ENCODE measurements around the gene PGRMC2.

The PGRMC2 gene

DNA sequence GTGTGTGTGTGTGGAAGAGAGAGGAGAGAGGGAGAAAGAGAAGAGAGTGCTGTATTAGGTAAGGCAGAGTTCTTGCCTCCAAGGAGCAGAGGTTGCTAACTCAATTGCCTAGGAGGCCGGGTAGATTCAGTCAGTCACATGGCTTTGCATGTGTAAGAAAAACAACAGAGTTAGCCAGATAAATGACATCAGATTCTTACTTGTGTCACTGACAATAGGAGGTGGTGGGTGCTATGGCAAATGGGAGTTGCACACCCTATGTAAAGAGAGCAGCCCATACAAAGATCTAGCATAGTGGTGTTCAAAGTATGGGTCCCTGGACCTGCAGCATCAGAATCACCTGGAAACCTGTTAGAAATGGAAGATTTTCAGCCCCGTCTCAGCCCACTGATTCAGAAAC lies 14.4 kb upstream of the PGRMC2 start:
- no peak for DNase-seq

DNA sequence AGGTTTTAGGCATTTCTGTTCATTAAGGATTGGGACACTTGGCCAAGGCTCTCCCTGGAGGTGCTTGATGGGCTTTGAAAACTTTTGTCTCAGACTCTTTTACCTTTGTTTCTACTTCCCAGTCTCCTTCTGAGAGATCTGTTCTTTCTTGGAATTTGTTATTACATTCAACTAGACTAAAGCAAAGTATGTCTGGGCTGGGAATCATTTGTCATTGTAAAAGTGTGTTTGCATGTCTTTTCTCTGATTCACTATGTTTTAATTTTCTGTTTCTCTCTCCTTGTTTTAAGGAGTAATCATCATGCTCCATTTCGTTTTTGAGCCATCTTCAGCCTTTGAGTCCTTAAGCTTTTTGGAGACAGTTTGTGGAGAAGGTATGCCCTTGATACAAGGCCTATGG lies 12.2 kb upstream of the PGRMC2 start:
- no peak for DNase-seq

GRCh38 chr4:128298852-128299251 lies 11.2 kb upstream of the PGRMC2 start:
- DNase-seq: no peak

- DNase-seq: no peak
These were observed 10.6 kb upstream of the PGRMC2 start for GRCh38 chr4:128298146-128298758.

DNA sequence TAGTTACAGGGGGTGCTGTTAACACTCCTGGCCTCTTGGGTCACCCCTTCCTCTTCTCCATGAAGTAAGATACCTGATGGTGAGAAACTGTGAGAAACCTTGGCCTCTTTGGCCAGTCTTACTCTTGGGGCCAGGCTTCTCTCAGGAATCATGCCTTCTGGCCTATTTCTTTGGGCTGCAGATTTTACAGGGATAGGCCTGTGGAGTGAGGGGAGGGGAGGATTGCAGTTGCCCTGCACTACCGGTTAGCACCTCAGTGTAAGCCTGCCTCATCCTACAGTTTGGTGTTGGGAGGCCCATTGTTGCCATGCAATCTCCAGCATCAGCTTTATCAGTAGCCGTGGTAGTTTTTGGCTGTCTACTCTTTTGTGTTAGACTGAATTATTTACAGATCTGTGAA lies 7.6 kb upstream of the PGRMC2 start:
- DNase-seq: no peak

- no peak for DNase-seq
These were observed 6.9 kb upstream of the PGRMC2 start for GRCh38 chr4:128294464-128294863.

GRCh38 chr4:128292349-128292748 lies 4.7 kb upstream of the PGRMC2 start:
- DNase-seq: no peak

- DNase-seq: no peak
These were observed 3.5 kb upstream of the PGRMC2 start for GRCh38 chr4:128291096-128291495.

- DNase-seq: no peak
These were observed 2.9 kb upstream of the PGRMC2 start for GRCh38 chr4:128290526-128290925.

DNA sequence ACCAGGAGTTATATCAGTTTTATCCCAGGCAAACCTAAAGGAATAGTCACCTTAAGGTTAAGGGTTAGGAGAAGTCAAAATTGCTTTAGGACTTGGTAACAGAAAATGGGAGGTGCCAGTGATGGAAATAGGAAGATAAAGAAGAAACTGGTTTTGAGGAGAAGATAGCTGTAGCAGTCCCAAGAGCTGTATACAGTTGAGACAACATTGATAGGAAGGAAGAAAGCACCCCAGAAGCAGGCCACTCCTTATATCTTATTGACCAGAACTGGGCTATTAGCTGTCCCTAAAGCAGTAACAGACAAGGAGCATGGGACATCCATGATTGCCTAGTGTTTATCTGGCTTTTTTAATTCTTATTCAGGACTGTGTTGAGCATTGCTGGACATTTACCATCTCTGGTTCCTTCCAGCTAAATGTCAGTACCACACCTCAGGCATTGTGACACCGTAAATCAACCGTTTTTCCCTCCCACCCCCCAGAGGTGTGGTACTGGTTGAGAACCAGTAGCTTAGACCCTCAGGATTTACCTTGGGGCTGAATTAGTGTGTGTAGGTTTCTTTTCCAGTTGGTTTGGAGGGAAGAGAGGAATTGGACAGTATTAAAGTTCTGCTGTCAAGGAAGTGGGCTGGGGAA lies 2.0 kb upstream of the PGRMC2 start:
- DNase-seq: no peak

- DNase-seq: no peak
These were observed 1.1 kb upstream of the PGRMC2 start for GRCh38 chr4:128288689-128289106.

DNA sequence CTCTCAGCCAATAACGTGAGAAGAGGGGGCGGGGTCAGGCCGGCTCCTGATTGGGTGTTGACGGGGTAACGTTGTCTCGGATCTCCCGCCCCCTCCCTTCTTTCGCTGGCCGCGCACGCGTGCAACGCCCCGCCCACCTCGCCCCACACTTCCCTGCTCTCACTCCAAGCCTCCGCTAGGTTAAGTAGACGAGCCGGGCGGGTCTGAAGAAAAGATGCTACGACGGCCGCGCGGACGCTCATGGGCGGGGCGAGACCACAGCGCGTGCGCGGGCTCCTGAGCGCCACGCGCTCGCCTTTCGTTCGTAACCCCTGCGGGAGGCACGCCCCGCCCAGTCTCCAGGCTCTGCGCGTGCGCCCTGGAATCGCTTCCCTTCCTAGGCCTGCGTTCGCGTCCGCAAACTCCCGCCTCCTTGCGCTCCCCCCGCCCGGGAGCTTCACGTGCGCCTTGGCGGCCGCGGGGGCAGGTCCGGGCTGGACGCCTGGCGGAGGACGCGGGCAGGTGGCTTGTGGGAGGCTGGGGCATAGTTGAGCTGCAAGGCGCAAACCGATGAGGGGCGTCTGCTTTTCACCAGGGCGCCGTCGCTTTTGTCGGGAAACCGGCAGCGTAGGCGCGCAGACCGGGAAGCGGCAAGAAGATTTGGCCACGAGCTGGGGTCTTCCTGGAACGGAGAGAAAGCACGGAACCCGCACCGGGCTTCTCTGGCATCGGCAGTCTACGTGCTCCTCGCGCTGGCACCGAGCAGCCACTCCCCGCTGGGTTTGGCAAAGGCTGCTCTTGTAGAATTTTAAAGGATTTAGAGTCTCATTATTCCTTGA lies 467 bp upstream of the PGRMC2 start:
- peak; percentile 98 for DNase-seq

DNA sequence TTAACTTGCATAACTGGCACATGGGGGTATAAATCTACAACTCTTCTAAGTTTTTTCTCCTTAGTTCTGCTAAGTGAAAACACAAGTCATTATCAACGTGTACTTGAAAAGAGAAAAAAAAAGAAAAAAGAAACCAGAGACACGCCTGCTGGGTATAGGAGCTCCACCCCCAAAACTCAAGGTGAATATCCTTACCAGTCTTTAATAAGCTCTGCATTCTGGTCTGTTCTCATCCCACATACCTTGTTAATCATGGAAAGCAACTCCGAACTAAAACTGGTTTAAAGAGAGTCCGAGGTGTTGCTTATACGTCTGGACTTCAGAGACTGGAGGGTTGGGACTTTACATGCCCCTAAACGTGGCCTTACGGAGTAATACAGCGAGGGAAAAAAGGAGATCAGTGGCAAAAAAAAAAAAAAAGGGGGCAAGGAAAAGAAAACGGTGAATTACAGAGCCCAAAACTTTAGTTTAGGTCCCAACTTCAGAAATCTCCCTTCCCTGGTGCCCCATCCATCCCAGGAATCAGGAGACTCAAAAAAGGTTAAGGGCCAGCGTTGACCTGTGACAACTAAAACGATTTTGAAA lies 1.0 kb downstream of the PGRMC2 start:
- DNase-seq: peak; percentile 44

DNA sequence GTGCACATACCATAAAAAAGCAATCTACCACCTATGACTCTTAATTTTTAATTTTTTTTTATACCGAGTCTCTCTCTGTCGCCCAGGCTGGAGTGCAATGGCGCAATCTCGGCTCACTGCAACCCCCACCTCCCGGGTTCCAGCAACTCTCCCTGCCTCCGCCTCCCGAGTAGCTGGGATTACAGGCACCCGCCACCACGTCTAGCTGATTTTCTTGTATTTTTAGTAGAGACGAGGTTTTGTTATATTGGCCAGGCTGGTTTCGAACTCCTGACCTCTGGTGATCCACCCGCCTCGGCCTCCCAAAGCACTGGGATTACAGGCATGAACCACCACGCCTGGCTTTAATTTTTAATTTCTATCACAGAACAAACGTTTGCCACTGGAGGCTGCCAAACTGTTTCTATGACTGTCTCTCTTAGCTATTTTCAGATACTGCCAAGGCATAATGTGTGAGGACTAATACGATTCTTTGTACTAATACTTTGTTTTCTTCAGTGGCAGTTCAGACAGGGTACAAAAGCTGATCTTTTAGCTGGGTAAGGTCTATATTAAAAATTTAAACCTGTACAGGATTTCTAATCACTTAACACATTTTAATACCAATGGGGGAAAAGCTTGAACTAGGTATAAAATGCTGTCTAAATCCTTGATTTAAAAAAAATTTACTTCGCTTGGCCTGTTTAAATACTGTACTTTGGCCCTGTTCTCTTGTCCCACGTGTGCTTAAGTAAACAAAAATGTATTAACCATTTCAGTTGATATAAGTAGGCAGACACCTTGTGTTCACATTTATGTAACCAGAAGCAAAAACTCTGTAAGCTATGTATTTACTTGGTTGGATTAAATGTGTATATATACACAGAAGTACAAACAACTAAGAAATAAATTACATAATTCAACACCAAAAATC lies 2.3 kb downstream of the PGRMC2 start:
- no peak for DNase-seq

GRCh38 chr4:128284317-128284716 lies 3.3 kb downstream of the PGRMC2 start:
- DNase-seq: no peak

DNA sequence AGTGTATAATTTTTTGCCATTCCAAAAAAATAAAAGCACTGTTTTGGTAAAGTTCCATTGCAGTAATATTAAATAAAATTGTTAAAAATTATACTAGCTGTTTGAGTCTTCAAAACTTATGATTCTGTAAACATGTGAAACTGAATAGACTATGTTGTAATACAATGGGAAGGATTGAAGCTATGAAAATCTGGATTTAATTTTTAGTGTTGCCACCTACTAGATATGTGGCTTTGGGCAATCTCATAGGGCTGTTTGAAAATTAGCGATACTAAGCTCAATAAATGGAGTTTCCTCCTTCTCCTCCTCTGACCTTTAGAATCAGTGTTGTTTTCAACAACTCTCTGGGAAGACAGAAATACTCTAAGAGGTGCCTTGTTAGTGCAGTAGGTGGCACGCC lies 4.5 kb downstream of the PGRMC2 start:
- DNase-seq: no peak

GRCh38 chr4:128282516-128282915 lies 5.1 kb downstream of the PGRMC2 start:
- no peak for DNase-seq

DNA sequence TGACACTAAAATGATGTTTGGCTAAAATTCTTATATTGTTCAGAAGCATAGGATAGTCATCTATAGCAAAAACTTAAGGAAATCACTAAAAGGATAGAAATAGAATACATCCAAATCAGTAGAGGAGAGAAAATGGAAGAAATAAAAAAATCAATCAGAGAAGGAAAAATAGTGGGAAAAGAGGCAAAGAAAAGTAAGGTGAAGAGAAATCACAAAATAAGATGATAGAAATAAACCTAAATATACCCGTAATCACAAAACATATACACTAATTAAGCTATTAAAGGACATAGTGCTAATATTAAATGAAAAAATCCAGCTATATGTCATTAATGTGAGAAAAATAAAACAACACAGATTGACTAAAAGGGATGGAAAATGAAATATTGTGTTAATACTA lies 6.3 kb downstream of the PGRMC2 start:
- no peak for DNase-seq

DNA sequence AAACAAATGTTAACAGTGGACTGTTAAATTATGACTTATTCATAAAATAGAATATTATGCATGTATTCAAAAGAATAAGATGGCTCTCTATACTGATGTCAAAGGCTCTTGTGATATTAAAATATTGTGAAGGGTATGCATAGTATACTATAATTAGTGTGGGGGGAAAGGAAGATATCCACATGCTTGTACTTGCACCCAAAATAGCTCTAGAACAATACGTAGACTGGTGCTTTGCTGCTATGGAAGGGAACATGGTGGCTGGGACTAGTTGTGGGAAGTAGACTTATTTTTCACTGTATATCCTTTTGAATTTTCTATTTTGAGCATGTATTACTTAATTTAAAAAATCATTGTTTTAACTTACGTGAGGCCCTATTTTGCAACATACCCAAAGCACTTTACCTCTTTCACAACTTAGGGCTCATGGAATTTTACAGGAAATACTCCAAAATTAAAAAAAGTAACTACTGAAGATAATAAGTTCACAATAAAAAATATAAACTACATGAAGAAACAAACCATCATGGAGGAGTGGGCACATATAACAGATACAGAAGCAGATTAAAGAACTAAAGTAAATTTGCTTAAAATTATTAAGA lies 7.9 kb downstream of the PGRMC2 start:
- DNase-seq: no peak

- no peak for DNase-seq
These were observed 9.8 kb downstream of the PGRMC2 start for GRCh38 chr4:128277856-128278255.

DNA sequence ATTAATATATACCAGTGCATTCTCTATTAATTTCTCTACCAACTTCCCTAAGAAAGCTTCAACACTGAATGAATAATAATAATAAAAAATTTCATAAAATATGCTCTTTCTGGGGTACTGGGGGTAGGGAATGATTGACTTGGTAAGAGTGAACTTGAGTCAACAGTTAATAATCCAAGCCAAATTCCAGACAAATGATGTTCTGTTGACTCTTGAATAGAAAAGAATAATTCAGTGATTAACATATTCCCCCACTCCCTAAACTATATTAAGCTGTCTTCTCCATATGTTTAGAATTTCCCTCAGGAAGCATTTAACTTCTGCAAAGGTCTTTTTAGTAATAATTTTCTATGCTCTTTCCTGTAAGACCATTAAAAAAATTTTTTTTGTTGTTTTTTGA lies 12.3 kb downstream of the PGRMC2 start:
- DNase-seq: no peak

- DNase-seq: no peak
These were observed 16.1 kb downstream of the PGRMC2 start for GRCh38 chr4:128271551-128271950.
